Suprapubic skin (tissue), 4 donors: ENCODE results near the gene TCF12. TPM values are rescaled to one million over a fixed set of nuclear protein-coding genes. Genes with fewer than 3 reads are reported as not detected.

ENCODE experiments used
- DNase-seq, 2 donors: peaks; one replicate each; pipeline ENCODE4 v3.0.0-alpha.2; 2019; ENCODE audit warnings: low spot score in 2 of 2
- H3K27ac ChIP-seq: fragments of 200-600 bp; sonication (generic); one replicate; pipeline ENCODE4 v1.5.1; 2019
- H3K27me3 ChIP-seq: fragments of 200-600 bp; sonication (generic); one replicate; pipeline ENCODE4 v1.5.1; 2019
- H3K36me3 ChIP-seq: fragments of 200-600 bp; sonication (generic); one replicate; pipeline ENCODE4 v1.5.1; 2019
- H3K4me1 ChIP-seq: fragments of 200-600 bp; sonication (generic); one replicate; pipeline ENCODE4 v1.5.1; 2019
- H3K4me3 ChIP-seq: fragments of 200-600 bp; sonication (generic); one replicate; pipeline ENCODE4 v1.5.1; 2019; ENCODE audit warnings: mild to moderate bottlenecking
- H3K9me3 ChIP-seq: fragments of 200-600 bp; sonication (generic); one replicate; pipeline ENCODE4 v1.5.1; 2019
- CTCF ChIP-seq, 2 donors: fragments of 200-600 bp in 1 of 2; fragments of 450-650 bp in 1 of 2; sonication (generic) in 1 of 2; IDR thresholded peaks; one replicate each; pipeline ENCODE4 v1.5.1; 2016 to 2019; ENCODE audit warnings: antibody characterized with exemption in 2 of 2, mild to moderate bottlenecking in 1 of 2, moderate library complexity in 1 of 2
- EP300 ChIP-seq: sonication (generic); formaldehyde crosslinking; IDR thresholded peaks from one replicate; pipeline ENCODE4 v1.6.1; 2017; ENCODE audit warnings: antibody characterized with exemption
- POLR2A ChIP-seq, 2 donors: fragments of 450-650 bp; IDR thresholded peaks; one replicate each; pipeline ENCODE4 v1.6.1; 2017; ENCODE audit warnings: antibody characterized with exemption in 2 of 2, mild to moderate bottlenecking in 2 of 2, moderate library complexity in 2 of 2
- POLR2AphosphoS5 ChIP-seq, 3 donors: sonication (generic); formaldehyde crosslinking; IDR thresholded peaks; one replicate each; pipeline ENCODE4 v1.6.1; 2017; ENCODE audit warnings: antibody characterized with exemption in 3 of 3
- WGBS: methylation state at CpG from one replicate; pipeline ENCODE4 v1.1.5; 2018; 5-methylcytosine and 5-hydroxymethylcytosine counted together
- total RNA-seq, 4 donors: library from RNA; depleted of rRNA; stranded (reverse); fragments of >200 nt; gene quantifications; one replicate each; pipeline ENCODE4 v1.1.0, GENCODE V29; 2016

Gene TCF12
- total RNA-seq, 4 donors from 2014 or later, result 91.3 to 118 (median 105) TPM

- no peaks in the 10 kb centered on the region for H3K9me3 ChIP-seq
- no peaks in the 10 kb centered on the region for H3K36me3 ChIP-seq
- DNase-seq, result no peak
- peaks cover 24% of the 10 kb centered on the region for H3K4me1 ChIP-seq
- H3K27me3 ChIP-seq, result no peaks in the 10 kb centered on the region
- no peak overlapping the region for H3K27ac ChIP-seq
- no peak overlapping the region for H3K4me3 ChIP-seq
- no peak for TF ChIP-seq EP300
- TF ChIP-seq POLR2A (IDR thresholded peaks at IDR 0.05), result no peak
- TF ChIP-seq CTCF (IDR thresholded peaks at IDR 0.05), result no peak
- TF ChIP-seq POLR2AphosphoS5 (IDR thresholded peaks at IDR 0.05), result no peak
- 50% methylated on average over 1 of the region's 1 CpG for WGBS
These were observed 116.2 kb downstream of the TCF12 start for GRCh38 chr15:57034613-57035012.

GRCh38 chr15:57035664-57036063, 117.2 kb downstream of the TCF12 start:
- DNase-seq, result no peak
- no peaks in the 10 kb centered on the region for H3K36me3 ChIP-seq
- H3K4me1 ChIP-seq, result peaks cover 22% of the 10 kb centered on the region
- WGBS, result 93% methylated on average over 4 of the region's 5 CpGs
- H3K27ac ChIP-seq, result no peak overlapping the region
- no peak for TF ChIP-seq EP300
- TF ChIP-seq POLR2A (IDR thresholded peaks at IDR 0.05), result no peak
- TF ChIP-seq POLR2AphosphoS5 (IDR thresholded peaks at IDR 0.05), result no peak
- no peak for TF ChIP-seq CTCF (IDR thresholded peaks at IDR 0.05)
- no peak overlapping the region for H3K4me3 ChIP-seq
- H3K27me3 ChIP-seq, result no peaks in the 10 kb centered on the region
- no peaks in the 10 kb centered on the region for H3K9me3 ChIP-seq

- Histone ChIP-seq H3K4me3 (no peak overlapping the region), H3K36me3 (no peaks in the 10 kb centered on the region), H3K27me3 (no peaks in the 10 kb centered on the region), H3K27ac (no peak overlapping the region), H3K4me1 (peaks cover 15% of the 10 kb centered on the region), H3K9me3 (no peaks in the 10 kb centered on the region)
- TF ChIP-seq POLR2A (IDR thresholded peaks at IDR 0.05), result no peak
- no peak for TF ChIP-seq CTCF (IDR thresholded peaks at IDR 0.05)
- TF ChIP-seq POLR2AphosphoS5 (IDR thresholded peaks at IDR 0.05), result no peak
- TF ChIP-seq EP300, result no peak
- DNase-seq, result no peak
- WGBS, result 27% methylated on average over 1 of the region's 1 CpG
These were observed 117.9 kb downstream of the TCF12 start for GRCh38 chr15:57036352-57036751.

- H3K9me3 ChIP-seq, result no peaks in the 10 kb centered on the region
- TF ChIP-seq POLR2A (IDR thresholded peaks at IDR 0.05) (no peak), POLR2AphosphoS5 (IDR thresholded peaks at IDR 0.05) (no peak), EP300 (no peak), CTCF (IDR thresholded peaks at IDR 0.05) (no peak)
- H3K27ac ChIP-seq, result no peak overlapping the region
- H3K27me3 ChIP-seq, result no peaks in the 10 kb centered on the region
- H3K4me3 ChIP-seq, result no peak overlapping the region
- peaks cover 5% of the 10 kb centered on the region for H3K4me1 ChIP-seq
- 93% methylated on average over 5 of the region's 5 CpGs for WGBS
- H3K36me3 ChIP-seq, result no peaks in the 10 kb centered on the region
- no peak for DNase-seq
These were observed 119.1 kb downstream of the TCF12 start for GRCh38 chr15:57037548-57037947.

- H3K4me1 ChIP-seq, result peaks cover 5% of the 10 kb centered on the region
- H3K27me3 ChIP-seq, result no peaks in the 10 kb centered on the region
- H3K27ac ChIP-seq, result no peak overlapping the region
- H3K4me3 ChIP-seq, result no peak overlapping the region
- 96% methylated on average over 2 of the region's 2 CpGs for WGBS
- H3K9me3 ChIP-seq, result no peaks in the 10 kb centered on the region
- H3K36me3 ChIP-seq, result no peaks in the 10 kb centered on the region
- TF ChIP-seq POLR2AphosphoS5 (IDR thresholded peaks at IDR 0.05), result no peak
- no peak for TF ChIP-seq EP300
- TF ChIP-seq CTCF (IDR thresholded peaks at IDR 0.05), result no peak
- TF ChIP-seq POLR2A (IDR thresholded peaks at IDR 0.05), result no peak
- no peak for DNase-seq
These were observed 119.6 kb downstream of the TCF12 start for GRCh38 chr15:57038040-57038439.
